NCI-H187 treated with DMSO at 0.1 percent for 48 hours (cell line): ENCODE measurements around the gene PRXL2B.

ENCODE experiments used
- DNase-seq: peaks from one replicate; lab custom pipeline; 2025; lab: John Stamatoyannopoulos, UW

The PRXL2B gene

DNA sequence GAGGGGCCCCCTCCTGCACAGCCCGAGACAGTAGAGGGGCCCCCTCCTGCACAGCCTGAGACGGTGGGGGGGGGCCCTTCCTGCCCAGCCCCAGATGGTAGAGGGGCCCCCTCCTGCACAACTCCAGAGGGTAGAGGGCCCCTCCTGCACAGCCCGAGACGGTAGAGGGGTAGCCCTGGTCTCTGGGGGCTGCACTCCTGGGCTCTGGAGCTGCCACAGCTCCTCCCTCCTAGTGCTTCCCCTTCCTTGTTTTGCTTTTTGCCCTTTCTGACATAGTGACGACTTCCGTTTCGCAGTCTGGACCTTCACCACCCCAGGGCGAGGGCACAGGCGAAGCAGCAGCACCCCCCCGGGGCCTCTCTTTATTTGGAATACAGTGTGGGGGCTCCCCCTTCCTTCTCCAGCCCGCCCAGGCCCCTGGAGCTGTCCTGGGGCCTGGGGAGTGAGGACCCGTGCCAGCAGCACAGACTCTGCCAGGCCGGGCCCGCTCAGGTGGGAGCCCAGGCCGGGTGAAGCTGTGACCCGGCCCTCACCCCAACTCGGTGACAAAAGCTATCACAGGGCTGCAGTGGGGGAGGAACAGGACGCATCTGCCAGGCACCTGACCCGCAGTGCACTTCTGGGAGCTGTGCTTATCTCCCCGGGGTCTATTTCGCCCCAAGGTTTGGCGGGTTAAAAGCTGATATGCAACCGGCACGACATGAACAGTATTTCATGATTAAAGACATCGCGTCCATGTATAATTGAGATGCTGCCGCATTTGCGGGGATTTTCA, 1.1 kb upstream of the PRXL2B start:
- DNase-seq, result no peak

DNA sequence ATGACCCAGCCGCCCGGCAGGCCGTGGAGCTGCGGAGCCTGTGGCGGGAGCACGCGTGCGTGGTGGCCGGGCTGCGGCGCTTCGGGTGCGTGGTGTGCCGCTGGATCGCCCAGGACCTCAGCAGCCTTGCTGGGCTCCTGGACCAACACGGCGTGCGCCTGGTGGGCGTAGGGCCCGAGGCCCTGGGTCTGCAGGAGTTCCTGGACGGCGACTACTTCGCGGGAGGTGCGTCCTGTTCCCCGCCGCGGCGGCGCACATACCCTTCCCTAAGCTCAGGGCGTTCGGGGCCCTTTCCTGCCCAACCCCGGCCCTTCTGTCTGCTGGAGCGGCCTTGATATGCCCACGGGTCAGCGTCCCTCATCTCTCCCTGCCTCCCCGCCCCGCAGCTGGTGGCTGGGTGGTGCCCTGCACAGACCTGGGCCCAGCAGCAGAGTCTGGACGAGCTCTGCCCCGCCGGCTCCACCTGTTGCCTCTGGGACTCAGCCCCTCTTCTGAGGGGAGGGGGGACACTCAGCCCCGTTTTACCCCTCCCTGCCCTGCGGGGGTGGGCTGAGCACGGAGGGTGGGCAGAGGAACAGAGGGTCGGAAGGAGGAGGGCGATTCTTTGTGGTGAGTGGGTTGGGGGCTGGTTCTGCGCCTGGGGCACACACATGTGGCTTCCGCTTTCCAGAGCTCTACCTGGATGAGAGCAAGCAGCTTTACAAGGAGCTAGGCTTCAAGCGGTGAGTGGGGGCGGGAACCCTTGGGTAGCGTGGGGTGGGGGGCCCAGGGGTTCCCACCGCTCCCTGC, 688 bp downstream of the PRXL2B start:
- no peak for DNase-seq

DNA sequence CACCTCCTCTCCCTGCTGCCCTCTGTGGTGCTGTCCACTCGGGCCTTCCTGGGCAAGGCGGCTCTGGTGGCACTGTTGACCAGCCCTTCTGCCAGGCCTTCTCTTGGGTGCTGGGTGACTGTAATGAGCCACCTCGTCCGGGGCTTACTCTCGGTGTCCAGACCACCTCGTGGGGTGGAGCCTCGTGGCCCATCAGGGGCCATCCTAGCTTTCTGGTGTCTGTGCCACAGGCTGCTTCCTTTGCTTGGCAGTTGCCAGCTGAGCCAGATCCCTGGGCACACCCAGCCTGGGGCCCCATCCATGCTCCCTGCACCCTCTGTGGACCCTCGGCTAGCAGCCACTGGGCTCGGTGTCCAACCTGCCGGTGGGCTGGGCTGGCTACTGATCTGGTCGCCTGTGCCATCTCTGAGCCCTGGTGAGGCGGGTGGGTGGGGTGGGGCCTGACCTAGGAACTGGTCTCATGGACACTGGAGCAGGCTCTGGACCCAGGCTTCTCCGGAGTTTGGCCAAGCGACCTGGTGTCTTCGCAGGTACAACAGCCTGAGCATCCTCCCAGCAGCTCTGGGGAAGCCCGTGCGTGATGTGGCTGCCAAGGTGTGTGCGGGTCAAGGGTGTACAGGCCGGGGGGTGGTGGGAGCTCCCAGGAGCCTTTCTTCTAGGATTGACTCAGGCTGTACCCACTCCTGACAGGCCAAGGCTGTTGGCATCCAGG, 1.4 kb downstream of the PRXL2B start:
- no peak for DNase-seq

DNA sequence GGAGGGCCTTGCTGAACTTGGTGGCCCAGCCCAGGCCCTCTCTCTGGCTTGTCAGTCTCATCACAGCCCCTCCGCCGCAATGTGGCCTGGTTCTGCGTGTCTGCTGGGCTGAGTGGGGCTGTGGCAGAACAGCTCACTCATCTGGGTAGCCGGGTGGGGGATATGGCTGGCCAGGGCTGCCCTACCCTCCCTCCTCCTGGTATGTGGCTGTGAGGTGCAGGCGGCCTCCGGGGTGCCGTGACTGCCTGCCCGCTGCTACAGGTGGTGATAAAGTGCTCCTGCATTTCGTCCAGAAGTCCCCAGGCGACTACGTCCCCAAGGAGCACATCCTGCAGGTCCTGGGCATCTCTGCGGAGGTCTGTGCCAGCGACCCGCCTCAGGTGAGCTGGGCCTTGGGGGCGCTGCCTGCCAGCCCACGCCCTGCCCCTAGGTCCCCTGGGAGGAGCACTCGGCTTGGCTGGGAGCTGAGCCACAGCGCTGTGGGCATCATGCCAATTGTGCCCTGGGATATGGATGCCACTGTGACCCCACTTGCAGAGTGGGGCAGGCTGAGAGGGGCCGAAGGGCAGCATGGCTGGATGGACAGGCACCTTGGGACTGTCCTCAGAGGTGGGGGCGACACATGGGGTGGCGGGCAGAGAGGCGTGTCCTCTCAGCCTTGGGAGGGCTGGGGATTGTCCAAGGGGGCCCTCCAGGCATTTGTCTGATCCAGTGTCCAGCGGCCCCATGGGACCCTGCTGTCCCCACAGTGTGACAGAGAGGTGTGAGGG, 2.3 kb downstream of the PRXL2B start:
- no peak for DNase-seq

DNA sequence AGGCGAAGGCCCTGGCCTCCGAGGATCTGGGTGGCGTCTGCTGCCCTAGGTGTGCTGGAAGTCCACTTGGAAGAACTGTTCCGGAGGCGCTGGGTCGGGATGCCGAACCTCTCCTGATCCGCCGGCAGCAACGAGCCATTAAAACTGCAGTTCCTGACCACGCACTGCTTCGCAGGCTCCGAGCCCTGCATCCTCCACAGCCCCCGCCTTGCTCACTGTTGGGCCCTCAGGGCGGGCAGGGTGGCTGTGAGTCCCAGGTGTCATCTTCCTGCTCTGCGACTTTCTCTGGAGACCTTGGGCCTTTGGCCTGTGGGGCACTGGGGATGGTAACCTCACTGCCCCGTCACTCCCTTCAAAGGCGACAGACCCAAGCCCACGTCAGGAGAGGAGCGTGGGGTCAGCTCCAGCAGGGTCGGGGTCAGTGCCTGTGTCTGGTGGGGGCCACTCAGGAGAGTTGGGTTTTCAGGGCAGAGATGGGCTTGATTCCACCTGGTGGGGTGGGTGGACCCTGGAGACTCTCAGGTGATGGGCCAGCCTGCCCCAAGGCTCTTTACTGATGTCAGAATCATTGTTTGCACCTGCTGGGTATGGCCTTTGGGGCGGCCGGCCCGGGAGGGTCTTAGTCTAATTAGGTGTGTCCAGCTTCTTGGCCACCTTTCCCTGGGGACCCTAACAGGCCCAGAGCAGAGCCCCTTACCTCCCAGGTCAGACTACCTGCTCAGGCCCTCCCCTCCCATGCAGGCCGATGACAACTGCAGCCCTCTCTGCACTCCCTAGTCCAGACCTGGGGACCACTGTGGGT, 3.1 kb downstream of the PRXL2B start:
- no peak for DNase-seq

DNA sequence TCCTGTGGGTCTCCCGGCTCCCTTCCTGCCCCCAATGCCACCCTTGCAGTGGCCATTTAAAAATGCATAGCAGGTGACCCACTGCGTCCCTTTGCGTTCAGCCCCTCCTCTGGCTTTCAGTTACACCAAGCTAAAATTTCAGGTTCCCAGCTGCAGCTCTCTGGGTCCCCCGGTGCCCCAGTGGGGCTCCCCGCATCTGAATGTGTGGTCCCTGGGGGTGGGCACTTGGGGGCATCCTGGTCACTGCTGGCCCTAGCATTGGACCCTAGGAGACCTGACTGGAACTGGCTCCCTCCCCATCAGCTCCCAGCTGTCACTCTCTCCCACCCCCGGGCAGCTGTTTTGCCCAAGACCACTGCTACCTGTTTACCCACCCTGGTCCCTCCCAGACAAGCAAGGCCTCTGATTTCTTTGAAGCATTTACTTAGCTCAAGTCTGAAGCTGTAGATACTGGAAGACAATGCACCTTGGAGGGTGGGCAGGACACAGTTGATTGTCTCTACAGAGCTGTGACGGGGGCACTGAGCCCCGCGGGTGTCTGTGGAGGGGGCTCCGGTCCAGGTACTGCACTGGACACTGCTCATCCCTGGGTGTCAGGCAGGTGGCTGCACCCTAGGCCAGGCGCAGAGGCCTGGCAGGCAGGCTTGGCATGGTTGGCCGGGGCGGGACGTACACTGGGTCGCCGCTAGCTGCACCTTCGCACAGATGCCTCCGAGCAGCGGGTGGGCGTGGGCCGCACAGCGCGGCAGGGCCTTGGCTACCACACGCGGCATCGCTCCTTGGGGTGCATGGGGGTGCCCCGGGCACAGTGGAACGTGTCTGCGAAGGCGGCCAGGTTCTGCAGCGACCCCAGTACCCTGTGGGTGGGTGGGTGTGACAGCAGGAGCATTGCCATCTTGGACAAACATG, 3.9 kb downstream of the PRXL2B start:
- DNase-seq, result no peak

DNA sequence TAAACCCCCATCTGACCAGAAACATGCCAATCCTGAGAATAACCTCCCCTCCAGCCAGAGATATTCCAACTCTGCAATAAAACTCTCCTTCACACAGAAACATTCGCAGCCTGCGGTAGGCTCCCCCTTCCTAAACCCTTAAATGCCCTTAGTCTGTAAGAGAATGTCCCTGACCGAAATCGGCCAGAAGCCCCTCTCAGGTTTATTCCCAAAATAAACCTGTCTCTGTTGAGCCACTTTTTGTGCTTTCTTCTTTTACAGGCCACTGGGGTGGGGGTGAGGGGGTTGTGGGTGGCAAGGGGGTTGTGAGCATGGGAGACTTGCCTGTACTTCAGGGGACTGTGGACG, 4.6 kb downstream of the PRXL2B start:
- no peak for DNase-seq

DNA sequence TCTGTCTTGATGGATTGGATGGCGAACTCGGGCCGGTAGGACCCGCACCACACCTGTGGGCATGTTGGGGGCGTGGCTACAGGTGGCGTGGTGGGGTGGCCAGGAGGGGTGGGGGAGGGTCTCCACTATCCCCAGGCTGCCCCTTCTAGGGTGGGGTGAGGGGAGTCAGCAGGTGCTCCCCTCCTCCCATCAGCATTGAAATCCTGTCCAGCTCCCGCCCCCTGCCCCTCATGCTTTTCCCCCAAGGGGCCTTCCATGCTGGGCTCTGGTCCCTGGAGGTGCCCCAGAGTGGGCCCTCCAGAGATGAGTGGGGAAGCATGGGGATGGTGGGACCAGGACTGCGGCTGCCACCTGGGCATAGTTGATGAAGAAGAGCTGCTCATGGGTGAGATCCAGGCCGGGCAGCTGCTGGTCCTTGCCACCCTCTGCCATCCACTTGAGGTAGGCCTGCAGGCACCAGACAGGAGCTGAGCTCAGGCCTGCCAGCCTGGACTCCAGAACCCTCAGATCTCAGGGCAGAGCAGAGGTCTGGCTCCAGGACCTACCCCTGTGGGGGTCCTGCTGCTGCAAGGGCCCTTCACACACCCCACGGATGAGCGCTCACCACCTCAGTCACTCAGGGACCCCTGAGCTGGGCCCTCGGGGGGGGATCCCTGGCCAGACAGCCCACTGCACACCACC, 5.1 kb downstream of the PRXL2B start:
- DNase-seq, result no peak

DNA sequence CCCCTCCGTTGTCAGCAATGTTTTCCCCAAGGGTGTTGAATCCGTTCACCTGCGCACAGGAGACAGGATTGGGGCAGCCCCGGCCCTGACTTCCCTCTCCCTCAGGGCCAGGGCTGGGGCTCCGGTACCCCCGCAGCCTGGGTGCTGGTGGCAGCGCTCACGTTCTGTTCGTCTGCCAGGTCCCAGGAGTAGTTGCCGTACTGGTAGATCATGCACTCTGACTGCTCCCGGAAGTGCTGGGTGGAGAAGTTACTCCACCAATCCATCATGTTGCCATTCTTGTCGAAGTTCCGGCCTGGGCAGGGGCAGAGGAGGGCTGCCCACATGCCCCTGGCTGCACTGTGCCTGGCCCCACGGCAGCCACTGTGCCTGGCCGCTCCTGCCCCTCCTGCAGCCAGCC, 6.1 kb downstream of the PRXL2B start:
- no peak for DNase-seq

DNA sequence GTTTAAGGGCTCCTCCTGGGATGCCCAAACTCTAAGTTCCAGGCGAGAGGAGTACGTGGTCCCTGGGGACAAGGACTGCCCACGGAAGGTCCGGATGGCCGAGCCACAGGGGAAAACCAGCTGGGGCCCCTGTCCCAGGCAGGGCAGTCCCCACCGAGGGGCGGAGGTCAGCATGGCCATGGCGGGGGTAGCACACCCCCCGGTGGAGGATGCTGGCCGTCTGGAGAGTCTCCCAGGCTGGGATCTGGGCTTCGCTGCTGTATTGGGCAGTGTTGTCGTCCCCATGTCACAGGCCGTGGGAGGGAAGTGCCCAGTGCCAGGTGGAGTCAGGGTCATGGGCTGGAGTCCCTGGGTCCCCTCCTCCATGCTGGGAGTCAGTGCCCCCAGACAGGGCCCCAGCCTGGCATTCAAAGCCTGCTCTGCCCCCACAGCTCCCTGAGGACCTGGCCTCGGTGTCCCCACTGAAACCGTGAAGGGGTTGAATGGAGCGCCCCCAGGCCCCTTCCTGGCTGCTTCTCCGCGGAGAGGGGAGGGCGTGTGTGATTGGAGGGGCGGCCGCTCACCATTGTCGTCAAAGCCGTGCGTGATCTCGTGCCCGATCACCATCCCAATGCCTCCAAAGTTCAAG, 6.8 kb downstream of the PRXL2B start:
- no peak for DNase-seq

DNA sequence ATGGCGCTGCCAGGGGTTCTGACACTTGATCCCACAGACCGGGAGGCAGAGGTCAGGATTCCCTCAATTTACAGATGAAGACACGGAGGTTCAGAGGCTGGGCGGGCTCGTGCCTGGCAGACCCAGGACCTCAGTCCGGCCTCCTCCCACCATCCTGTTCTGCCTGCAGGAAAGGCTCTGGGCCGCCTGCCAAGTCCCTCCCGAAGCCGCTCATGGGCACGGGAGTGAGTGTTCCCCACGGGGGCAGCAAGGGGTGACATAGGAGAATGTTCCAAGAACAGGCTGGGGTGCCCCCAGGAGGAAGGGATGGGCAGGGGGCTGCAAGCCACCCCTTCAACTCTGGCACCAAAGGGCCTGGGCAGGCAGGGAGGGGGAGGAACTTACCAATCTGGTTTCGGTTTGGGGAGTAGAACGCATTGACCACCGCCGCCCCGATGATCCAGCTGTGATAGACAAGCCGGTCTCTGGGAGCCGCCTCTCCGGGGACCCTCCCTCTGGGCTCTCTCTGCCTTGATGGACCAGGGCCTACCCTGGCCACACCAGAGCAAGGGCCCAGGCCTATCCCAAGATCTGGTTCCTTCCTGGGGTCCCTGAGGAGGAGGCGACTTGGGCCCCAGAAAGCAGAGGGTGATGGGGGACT, 7.5 kb downstream of the PRXL2B start:
- DNase-seq, result no peak

DNA sequence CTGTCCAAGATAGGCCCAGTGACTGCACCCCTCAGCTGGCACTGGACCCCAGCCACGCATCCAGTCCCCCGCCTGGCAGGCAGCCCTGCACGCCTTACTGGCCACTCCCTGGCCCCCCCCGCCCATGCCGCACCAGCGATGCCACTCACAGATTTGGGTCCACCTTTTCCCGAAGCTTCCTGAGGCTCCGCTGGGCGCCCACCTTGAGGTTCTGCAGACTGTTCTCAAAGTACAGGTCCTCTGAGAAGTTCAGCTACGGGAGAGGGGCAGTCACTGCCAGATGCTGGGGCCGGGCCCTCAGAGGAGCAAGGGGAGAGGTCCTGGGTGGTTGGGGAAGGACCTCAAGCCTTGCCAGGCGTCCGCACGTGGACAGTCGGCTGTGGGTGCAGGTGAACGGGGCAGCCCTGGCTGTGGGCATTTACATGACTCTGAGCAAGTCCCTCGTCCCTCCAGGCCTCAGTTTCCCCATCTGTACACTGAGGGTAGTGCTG, 8.1 kb downstream of the PRXL2B start:
- no peak for DNase-seq

DNA sequence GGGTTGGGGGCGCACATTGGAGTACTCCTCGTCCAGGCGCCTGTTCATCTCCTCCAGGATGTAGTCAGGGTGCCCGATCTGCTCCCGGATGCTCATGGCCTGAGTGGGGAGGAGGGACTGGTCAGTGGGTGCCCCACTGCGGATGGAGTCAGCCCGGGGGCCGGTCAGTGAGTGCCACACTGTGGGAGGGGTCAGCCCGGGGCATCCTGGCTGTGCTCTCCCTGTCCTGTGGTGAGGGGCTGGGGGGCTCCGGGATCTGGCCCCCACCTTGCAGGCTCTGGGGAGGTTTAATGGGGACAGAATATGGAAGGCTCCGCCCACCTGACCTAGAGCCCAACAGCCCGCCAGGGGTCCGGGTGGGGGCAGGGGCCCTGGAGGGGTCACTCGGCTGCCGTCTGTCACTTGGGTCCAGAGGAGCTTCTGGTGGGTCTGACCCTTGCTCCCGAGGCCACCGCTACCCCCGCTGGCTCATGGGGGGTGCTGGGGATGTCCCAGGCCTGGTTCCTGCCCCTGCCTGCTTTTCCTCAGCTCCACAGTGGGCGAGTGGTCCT, 8.8 kb downstream of the PRXL2B start:
- DNase-seq, result no peak

DNA sequence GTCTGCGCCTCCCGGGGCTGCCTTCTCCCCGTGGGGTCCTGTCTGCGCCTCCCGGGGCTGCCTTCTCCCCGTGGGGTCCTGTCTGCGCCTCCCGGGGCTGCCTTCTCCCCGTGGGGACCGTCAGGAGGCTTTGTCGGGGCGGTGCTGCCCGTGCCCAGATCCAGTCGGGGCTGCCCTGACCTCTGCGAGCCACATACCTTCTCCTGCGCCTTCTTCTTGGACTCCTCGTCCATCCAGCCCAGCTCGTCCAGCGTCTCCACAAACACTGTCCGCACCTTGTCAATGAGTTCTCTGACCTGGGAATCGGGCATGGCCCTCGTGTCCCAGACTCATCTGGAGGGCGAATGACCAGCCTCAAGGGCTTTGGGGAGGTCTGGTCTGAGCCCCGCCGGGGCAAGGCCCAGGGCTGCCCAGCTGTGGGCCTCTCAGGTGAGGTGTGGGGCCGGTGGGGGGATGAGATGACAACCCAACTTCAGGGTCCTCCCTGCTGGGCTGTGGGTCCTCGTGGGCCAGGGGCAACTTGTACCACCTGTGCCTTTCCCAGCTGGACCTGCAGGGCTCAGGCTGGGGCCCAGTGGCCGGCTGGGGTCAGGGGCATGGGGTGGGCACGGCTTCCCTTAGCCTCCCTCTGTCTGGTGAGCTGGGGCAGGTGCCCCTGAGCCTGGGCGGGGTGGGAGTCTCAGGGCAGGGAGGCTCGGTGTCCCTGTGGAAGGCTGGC, 9.4 kb downstream of the PRXL2B start:
- no peak for DNase-seq

DNA sequence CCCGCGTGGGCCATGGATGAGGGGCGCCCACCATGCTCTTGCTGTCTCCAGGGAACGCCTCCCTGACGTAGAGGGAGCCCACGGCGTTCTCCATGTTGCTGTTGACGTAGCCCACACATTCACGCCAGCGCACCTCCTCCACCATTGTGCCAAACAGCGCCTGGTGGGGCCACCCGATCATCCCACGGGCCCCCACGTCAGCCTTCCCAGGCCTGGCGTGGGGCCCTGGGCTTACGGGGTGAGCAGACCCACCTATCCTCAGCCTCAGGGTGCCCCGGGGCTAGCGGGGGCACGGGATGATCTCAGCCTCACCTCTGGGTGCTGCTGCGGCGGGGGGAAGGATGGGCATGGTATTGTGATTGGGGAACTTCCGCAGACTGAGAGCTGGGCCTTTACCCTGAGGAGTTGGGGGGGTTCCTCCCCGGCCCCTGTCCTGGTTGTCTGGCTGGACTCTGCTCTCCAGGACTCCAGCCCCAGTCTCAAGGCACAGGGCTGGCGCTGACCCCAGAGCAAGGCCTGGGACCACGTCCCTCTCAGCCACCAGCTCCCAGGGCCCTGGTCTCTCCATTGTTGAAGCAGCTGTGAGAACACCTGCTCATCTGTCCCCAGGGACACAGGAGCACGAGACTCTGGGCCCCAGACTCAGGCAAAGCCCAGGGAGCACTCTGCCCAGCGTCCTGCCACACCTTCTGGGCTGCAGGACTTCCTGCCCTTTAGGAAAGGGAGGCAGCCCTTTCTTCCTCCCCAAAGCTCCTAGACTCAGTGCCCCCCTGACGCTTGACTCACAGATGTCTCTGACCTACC, 10.2 kb downstream of the PRXL2B start:
- no peak for DNase-seq

DNA sequence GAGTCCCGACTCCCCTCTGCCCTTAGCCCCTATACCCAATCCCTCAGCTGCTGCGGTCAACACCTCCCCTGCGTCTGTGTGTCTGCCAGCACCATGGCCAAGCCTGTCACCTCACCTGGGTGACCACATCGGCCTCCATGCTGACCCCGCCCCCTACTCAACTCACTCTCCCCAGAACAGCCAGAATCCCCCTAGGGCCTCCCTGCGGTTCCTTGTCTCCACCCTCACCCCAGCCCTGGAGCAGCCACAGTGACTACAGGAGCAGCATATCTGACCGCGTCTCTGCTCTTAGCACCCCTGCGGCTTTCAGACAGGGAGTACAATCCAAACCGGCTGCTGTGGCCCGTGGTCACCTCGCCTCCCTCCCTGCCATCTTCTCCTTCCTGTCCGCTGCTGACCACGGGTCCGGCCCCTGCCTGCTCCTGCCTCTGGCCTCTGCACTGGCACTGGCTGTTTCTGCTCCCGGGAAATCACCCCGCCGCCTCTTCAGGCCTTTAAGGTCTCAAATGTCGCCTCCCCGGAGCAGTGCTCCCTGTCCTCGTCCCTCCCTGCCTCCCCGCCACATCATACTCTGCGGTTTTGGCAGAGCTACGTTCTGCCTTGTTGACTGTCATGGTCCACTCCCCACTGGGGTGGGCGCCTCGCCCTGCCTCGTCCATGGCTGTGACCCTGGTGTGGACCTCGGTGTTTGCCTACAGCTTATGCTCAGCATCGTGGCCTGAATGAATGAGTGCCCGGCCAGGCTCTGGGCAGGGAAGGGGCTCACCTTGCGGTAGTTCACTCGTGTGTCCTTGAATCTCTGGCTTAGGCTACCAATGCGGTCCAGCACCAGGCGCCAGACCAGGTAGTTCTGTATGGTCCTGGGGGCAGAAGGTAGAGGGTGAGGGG, 11.1 kb downstream of the PRXL2B start:
- no peak for DNase-seq
